GM19467 (cell line): ENCODE results near the gene MGLL.

ENCODE experiments used
- ATAC-seq: cut with Tn5 transposase; IDR thresholded peaks from one replicate; pipeline ENCODE4 v1.9.1; 2021; ENCODE audit warnings: mild to moderate bottlenecking, moderate library complexity; ENCODE audit not compliant: unreplicated experiment

Gene MGLL

GRCh38 chr3:127644641-127645370 is 177.5 kb downstream of the MGLL start:
- no peak for ATAC-seq

- no peak for ATAC-seq
Measured at GRCh38 chr3:127640042-127640355, 182.3 kb downstream of the MGLL start.

- ATAC-seq, result no peak
Measured at GRCh38 chr3:127639173-127640041, 182.9 kb downstream of the MGLL start.
